HG02759 (cell line): ENCODE results near the gene RAB34.

ENCODE experiments used
- ATAC-seq: cut with Tn5 transposase; IDR thresholded peaks from one replicate; pipeline ENCODE4 v1.9.1; 2021; ENCODE audit warnings: mild to moderate bottlenecking, moderate library complexity; ENCODE audit not compliant: unreplicated experiment

Gene RAB34

DNA sequence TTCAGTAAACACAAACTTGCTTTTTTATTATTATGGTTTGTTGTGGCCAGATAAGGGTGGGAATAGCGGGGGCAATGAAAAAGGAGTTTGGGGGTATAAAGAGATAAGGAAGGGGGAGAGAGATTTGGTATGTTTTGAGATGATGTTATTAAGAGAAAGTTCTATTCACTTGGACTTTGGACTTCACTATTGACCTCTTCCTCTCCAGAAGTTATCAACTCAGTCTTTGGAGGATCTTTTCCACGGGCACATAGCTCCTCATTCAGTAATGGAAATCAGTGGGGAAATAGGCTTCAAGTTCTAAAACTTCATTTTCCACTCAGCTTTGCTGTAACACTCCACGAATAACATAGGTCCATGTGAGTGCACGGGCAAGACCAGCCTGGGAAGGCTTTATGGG is 29.2 kb downstream of the RAB34 start:
- ATAC-seq: no peak

DNA sequence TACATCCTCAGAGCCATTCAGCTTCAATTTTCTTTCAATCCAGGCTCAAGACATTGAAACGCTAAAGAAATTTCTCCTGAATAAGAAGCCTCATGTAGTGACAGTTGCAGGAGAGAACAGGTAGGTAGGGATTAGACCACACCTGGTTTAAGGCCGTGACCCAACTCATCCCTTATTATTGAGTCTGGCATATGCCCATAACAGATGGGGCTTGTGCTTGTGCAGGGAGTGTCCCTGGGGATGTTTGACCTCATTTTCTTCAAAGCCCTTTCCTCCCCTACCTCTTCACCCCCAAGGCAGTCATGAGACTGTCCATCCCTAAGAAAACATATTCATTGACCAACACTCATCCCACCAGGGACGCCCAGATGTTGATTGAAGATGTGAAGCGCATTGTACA is 31.4 kb downstream of the RAB34 start:
- no peak for ATAC-seq

DNA sequence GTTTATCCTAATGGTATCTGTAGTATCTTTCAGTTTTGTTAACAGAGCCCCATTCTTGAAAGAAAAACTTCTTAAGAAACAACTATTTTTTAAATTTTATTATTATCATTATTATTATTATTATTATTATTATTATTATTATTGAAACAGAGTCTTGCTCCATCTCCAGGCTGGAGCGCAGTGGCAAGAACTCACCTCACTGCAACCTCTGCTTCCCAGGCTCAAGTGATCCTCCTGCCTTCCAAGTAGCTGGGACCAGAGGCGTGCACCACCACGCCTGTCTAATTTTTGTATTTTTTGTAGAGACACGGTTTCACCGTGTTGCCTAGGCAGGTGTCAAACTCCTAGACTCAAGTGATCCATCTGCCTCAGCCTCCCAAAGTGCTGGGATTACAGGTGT is 32.3 kb downstream of the RAB34 start:
- no peak for ATAC-seq

DNA sequence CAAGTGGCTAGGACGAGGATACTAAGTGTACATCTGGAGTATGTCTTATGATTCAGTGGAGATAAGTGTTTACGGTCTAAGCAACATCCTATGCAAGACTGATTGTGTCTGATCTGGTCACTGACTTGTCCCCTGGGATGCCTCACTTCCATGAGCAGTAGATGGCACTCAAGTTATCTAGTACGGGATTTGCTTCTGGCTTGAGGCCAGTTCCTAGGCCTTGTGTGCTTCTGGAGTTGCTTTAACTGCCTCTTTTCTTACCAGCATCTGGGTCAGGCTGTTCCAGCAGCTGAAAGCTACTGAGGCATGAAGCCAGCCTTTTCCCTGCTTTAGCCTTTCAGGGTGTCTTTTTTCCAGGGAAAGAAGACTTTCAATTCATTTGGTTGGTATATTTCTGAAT is 32.7 kb downstream of the RAB34 start:
- ATAC-seq: no peak

DNA sequence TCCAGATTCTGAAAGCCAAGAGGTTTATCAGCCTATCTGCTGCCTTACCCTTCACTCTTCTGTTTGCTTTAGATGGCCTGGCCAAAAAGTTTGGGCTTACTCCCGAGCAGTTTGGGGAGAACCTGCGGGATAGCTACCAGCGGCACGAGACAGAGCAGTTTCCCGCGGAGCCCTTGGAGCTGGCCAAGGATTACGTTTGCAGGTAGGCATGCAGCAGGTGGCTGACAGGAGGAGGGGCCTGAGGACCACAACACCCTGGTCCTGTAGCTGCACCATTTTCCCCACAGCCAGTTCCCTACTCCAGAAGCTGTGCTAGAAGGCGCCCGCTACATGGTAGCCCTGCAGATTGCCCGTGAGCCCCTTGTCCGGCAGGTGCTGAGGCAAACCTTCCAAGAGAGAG is 35.0 kb downstream of the RAB34 start:
- ATAC-seq: no peak

DNA sequence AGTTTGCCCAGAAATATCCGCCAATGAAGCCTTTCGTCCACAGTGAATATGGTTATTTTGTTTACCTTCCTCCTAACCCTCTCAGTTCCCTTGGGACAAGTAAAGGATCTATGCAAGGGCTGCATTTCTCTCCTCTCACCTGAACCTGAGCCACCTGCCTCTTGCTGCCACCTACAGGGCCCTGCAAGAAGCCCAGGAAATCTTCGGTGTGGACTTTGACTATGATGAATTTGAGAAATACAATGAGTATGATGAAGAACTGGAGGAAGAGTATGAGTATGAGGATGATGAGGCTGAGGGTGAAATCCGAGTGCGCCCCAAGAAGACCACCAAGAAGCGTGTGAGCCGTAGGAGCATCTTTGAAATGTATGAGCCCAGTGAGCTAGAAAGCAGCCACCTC is 41.7 kb downstream of the RAB34 start:
- no peak for ATAC-seq

DNA sequence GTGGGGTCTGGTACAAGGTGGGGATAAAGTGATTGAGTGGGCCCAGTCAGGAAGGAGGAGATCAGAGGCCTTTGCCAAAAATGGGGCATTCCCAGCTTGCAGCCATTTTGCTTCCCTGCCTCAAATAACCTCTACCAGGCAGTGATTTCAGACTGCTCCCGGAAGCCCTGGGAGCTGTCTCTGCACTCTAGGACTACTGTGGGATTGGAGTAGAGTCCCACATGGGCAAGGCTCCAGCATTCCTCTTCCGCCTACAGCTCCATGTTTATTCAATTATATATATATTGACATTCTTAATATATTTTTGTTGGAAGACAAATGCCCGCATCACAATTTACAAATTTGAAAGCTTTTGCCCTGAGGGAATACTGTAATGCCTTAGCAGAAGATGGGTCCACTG is 42.2 kb downstream of the RAB34 start:
- ATAC-seq: no peak

DNA sequence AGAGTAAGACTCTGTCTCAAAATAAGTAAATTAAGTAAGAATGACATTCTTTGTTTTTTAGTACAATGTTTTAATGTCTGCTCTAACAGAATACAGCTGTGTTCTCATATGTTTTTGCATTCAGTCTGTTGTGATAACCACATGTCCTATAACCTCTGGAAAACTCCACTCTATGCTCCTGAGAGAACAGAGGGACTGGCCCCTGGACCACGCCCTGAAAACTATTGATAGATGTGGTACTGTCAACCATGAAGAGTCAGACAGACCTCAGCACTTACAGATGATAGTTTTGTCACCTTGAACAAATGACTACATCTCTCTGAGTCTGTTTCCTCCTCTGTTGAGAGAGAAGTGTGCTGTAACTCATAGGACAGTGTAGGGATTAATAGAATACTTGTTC is 47.8 kb downstream of the RAB34 start:
- no peak for ATAC-seq

DNA sequence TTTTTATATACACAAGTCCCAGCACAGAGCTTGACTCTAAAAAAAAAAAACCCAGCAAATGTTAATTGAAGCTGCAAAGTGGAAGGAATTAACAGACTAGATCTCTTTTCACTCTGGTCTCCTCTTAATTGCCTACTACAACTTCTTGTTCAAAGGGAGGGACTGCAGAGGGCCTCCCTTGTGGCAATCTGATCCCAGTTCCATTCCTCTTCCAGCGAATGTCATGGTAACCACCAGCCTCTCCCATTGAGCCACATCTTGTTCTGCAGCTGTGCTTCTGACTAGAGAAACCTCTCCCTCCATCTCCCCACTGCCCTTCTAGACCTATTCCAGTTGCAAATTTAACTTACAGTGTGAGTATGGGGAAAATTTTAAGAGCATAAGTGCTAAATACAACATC is 49.8 kb downstream of the RAB34 start:
- ATAC-seq: no peak

DNA sequence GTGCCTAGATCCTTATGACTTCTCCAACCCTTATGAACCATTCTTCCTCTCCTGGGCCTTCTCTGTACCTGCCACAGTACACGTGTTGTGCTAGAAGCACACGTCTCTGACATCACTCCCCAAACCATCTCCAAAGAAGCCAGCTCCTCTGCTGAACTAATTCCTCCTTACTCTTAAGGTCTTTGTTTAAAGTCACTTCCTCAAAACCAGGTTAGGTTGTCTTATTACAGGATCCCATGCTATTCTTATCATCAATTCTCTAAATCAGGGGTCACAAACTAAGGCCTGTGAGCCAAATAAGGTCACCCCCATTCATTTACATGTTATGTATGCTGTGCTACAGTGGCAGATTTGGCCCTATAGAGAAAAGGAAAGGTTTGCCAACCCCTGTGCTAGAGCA is 51.7 kb downstream of the RAB34 start:
- no peak for ATAC-seq
